ENCODE data around the gene MAFG. TPM values are rescaled to one million over a fixed set of nuclear protein-coding genes. Genes with fewer than 3 reads are reported as not detected.

MAFG gene
- total RNA-seq, 1 donor = 32.6 TPM

GRCh38 chr17:81966343-81967243, 39.1 kb upstream of the MAFG start:
- H3K36me3 ChIP-seq (ENCODE audit: insufficient read depth, low read length) = no peaks in the 10 kb centered on the region
- no peaks in the 10 kb centered on the region for H3K79me2 ChIP-seq (ENCODE audit: insufficient read depth, low read length)
- H3K4me3 ChIP-seq (ENCODE audit: insufficient read depth, low read length) = no peak overlapping the region
- no peak overlapping the region for H3K4me2 ChIP-seq (ENCODE audit: insufficient read depth, low read length)
- peaks cover 6% of the 10 kb centered on the region for H3K4me1 ChIP-seq (ENCODE audit: insufficient read depth, low read length)
- DNase-seq (ENCODE audit: insufficient read length, low spot score, missing footprints) = peak; percentile 87
- no peaks in the 10 kb centered on the region for H3K9me3 ChIP-seq (ENCODE audit: low read depth, low read length)
- H3K27ac ChIP-seq (ENCODE audit: low read depth, low read length) = no peak overlapping the region
- H2AFZ ChIP-seq (ENCODE audit: low read length) = no peak overlapping the region
- peaks cover 19% of the 10 kb centered on the region for H3K27me3 ChIP-seq (ENCODE audit: insufficient read depth, low read length)
- H4K20me1 ChIP-seq (ENCODE audit: insufficient read depth, low read length) = no peaks in the 10 kb centered on the region
- no peak for TF ChIP-seq CTCF (IDR thresholded peaks at IDR 0.05; ENCODE audit: extremely low read depth, low read depth, low read length)

GRCh38 chr17:81964081-81964849, 36.7 kb upstream of the MAFG start:
- peak; percentile 50 for DNase-seq (ENCODE audit: insufficient read length, low spot score, missing footprints)
- H2AFZ ChIP-seq (ENCODE audit: low read length) = no peak overlapping the region

GRCh38 chr17:81962499-81963441, 35.2 kb upstream of the MAFG start:
- H2AFZ ChIP-seq (ENCODE audit: low read length) = no peak overlapping the region
- TF ChIP-seq CTCF (IDR thresholded peaks at IDR 0.05; ENCODE audit: extremely low read depth, low read depth, low read length) = no peak
- no peak overlapping the region for H3K27ac ChIP-seq (ENCODE audit: low read depth, low read length)

More at GRCh38 chr17:81964081-81964849, 36.7 kb upstream of the MAFG start:
- Histone ChIP-seq H3K27ac (ENCODE audit: low read depth, low read length) (no peak overlapping the region), H3K4me3 (ENCODE audit: insufficient read depth, low read length) (no peak overlapping the region), H3K9me3 (ENCODE audit: low read depth, low read length) (no peaks in the 10 kb centered on the region), H3K36me3 (ENCODE audit: insufficient read depth, low read length) (no peaks in the 10 kb centered on the region), H3K4me2 (ENCODE audit: insufficient read depth, low read length) (no peak overlapping the region), H3K79me2 (ENCODE audit: insufficient read depth, low read length) (no peaks in the 10 kb centered on the region), H3K27me3 (ENCODE audit: insufficient read depth, low read length) (peaks cover 31% of the 10 kb centered on the region), H4K20me1 (ENCODE audit: insufficient read depth, low read length) (no peaks in the 10 kb centered on the region), H3K4me1 (ENCODE audit: insufficient read depth, low read length) (peaks cover 6% of the 10 kb centered on the region)
- no peak for TF ChIP-seq CTCF (IDR thresholded peaks at IDR 0.05; ENCODE audit: extremely low read depth, low read depth, low read length)

More at GRCh38 chr17:81962499-81963441, 35.2 kb upstream of the MAFG start:
- Histone ChIP-seq H4K20me1 (ENCODE audit: insufficient read depth, low read length) (peaks cover 3% of the 10 kb centered on the region), H3K9me3 (ENCODE audit: low read depth, low read length) (no peaks in the 10 kb centered on the region), H3K27me3 (ENCODE audit: insufficient read depth, low read length) (peaks cover 45% of the 10 kb centered on the region), H3K4me1 (ENCODE audit: insufficient read depth, low read length) (no peaks in the 10 kb centered on the region), H3K79me2 (ENCODE audit: insufficient read depth, low read length) (no peaks in the 10 kb centered on the region), H3K36me3 (ENCODE audit: insufficient read depth, low read length) (no peaks in the 10 kb centered on the region), H3K4me2 (ENCODE audit: insufficient read depth, low read length) (no peak overlapping the region), H3K4me3 (ENCODE audit: insufficient read depth, low read length) (no peak overlapping the region)
- DNase-seq (ENCODE audit: insufficient read length, low spot score, missing footprints) = peak; percentile 78
